HCT116 (cell line): Measurements from ENCODE around the gene ZNF71. TPM values are rescaled to one million over a fixed set of nuclear protein-coding genes. Genes with fewer than 3 reads are reported as not detected.

Source experiments
- ATAC-seq: fragments of 200-7000 bp; cut with Tn5 transposase; 2 replicates; pipeline ENCODE4 v1.9.1; 2020; ENCODE audit warnings: mild to moderate bottlenecking, moderate library complexity
- BruUV-seq: library from RNA; stranded (reverse); fragments of 400-500 nt; replicated peaks from 2 replicates; lab custom pipeline; 2021; lab: Mats Ljungman, UMichigan
- CTCF ChIA-PET: fragments of 300-600 bp; sonication (Branson Sonifier 250); formaldehyde crosslinking; loops from one replicate; lab custom pipeline; 2021; ENCODE audit warnings: antibody characterized with exemption; lab: Charles Lee
- POLR2A ChIA-PET: fragments of 300-600, 350-600 bp; sonication (Branson Sonifier 250); formaldehyde crosslinking; loops from one replicate; lab custom pipeline; 2021; ENCODE audit warnings: antibody characterized with exemption; lab: Charles Lee
- RAD21 ChIA-PET, 2 experiments: fragments of 300-600 bp; sonication (Branson Sonifier 250); formaldehyde crosslinking; loops; one replicate each; lab custom pipeline; 2023; ENCODE audit warnings: low total read pairs in 2 of 2; ENCODE audit not compliant: uncharacterized antibody in 2 of 2, unreplicated experiment in 2 of 2, low non-redundant PET in 1 of 2; lab: Charles Lee
- DNase-seq: peaks from one replicate; pipeline ENCODE4 v3.0.0-alpha.2; 2010; ENCODE audit warnings: low read depth, low spot score
- H2AFZ ChIP-seq: fragments of 200-600 bp; shearing (Covaris generic), sonication (generic); 2 replicates; pipeline ENCODE4 v1.6.1; 2017; ENCODE audit warnings: low read depth, mixed run types, mixed read lengths, antibody characterized with exemption, low read length; ENCODE audit not compliant: poor library complexity, severe bottlenecking
- H3K27ac ChIP-seq: 2 replicates; pipeline ENCODE4 v1.5.1; 2012; ENCODE audit warnings: low read depth, low read length
- H3K27me3 ChIP-seq: fragments of 200-600 bp; sonication (generic); 2 replicates; pipeline ENCODE4 v1.6.1; 2016; ENCODE audit warnings: mixed run types, low read length, mixed read lengths; ENCODE audit not compliant: insufficient read depth
- H3K36me3 ChIP-seq, 2 experiments: fragments of 200-500 bp in 1 of 2; fragments of 200-600 bp in 1 of 2; sonication (Bioruptor generic) in 1 of 2; sonication (generic) in 1 of 2; 2 replicates each; pipeline versions ENCODE4 v1.5.1 to v1.6.1; 2014 to 2016; ENCODE audit warnings: low read length in 2 of 2, inconsistent platforms in 1 of 2, mixed read lengths in 1 of 2, mixed run types in 1 of 2; ENCODE audit not compliant: insufficient read depth in 2 of 2, control insufficient read depth in 1 of 2
- H3K4me1 ChIP-seq, 2 experiments: fragments of 200-600 bp in 1 of 2; sonication (generic) in 1 of 2; 2 replicates each; pipeline versions ENCODE4 v1.5.1 to v1.6.1; 2012 to 2017; ENCODE audit warnings: low read length in 2 of 2, inconsistent platforms in 1 of 2, mild to moderate bottlenecking in 1 of 2, mixed read lengths in 1 of 2, mixed run types in 1 of 2, moderate library complexity in 1 of 2; ENCODE audit not compliant: insufficient read depth in 2 of 2, control insufficient read depth in 1 of 2
- H3K4me2 ChIP-seq: fragments of 200-600 bp; sonication (generic); 2 replicates; pipeline ENCODE4 v1.6.1; 2017; ENCODE audit warnings: mixed run types, low read length, mixed read lengths
- H3K4me3 ChIP-seq, 2 experiments: fragments of 200-600 bp in 1 of 2; sonication (generic) in 1 of 2; replicated peaks in 1 of 2; 2 replicates each; pipeline ENCODE4 v1.5.1; 2011 to 2016; ENCODE audit warnings: low read length in 2 of 2, control low read depth in 1 of 2, low read depth in 1 of 2, mild to moderate bottlenecking in 1 of 2, mixed read lengths in 1 of 2, mixed run types in 1 of 2
- H3K79me2 ChIP-seq: fragments of 200-600 bp; sonication (generic); 2 replicates; pipeline ENCODE4 v1.6.1; 2017; ENCODE audit warnings: mild to moderate bottlenecking, mixed run types, low read length, moderate library complexity, mixed read lengths; ENCODE audit not compliant: insufficient read depth
- H3K9ac ChIP-seq: fragments of 200-600 bp; sonication (generic); 2 replicates; pipeline ENCODE4 v1.6.1; 2016; ENCODE audit warnings: low read length, mixed read lengths
- H3K9me2 ChIP-seq: fragments of 200-600 bp; sonication (generic), shearing (Covaris generic); 2 replicates; pipeline ENCODE4 v1.6.1; 2017; ENCODE audit warnings: mixed run types, mild to moderate bottlenecking, moderate library complexity; ENCODE audit not compliant: insufficient read depth
- H3K9me3 ChIP-seq, 2 experiments: fragments of 200-500 bp in 1 of 2; fragments of 200-600 bp in 1 of 2; sonication (Bioruptor generic) in 1 of 2; sonication (generic) in 1 of 2; 2 replicates each; pipeline ENCODE4 v1.6.1; 2014 to 2017; ENCODE audit warnings: low read length in 2 of 2, mixed read lengths in 2 of 2, inconsistent platforms in 1 of 2, low read depth in 1 of 2, mild to moderate bottlenecking in 1 of 2, mixed run types in 1 of 2, moderate library complexity in 1 of 2; ENCODE audit not compliant: control insufficient read depth in 1 of 2, insufficient read depth in 1 of 2
- H4K20me1 ChIP-seq: fragments of 200-600 bp; sonication (generic), shearing (Covaris generic); 2 replicates; pipeline ENCODE4 v1.6.1; 2017; ENCODE audit warnings: mixed run types, mild to moderate bottlenecking, moderate library complexity; ENCODE audit not compliant: insufficient read depth
- CBX3 ChIP-seq: IDR thresholded peaks from 2 replicates; pipeline ENCODE4 v1.6.1; 2012; ENCODE audit warnings: low read depth
- CEBPB ChIP-seq: IDR thresholded peaks from 2 replicates; pipeline ENCODE4 v1.6.1; 2012; ENCODE audit warnings: low read depth
- EGR1 ChIP-seq: IDR thresholded peaks from 2 replicates; pipeline ENCODE4 v1.6.1; 2012; ENCODE audit warnings: low read depth
- EZH2phosphoT487 ChIP-seq: fragments of 200-600 bp; IDR thresholded peaks from 2 replicates; pipeline ENCODE4 v1.6.1; 2018; ENCODE audit warnings: antibody characterized with exemption, borderline replicate concordance
- FOSL1 ChIP-seq: IDR thresholded peaks from 2 replicates; pipeline ENCODE4 v1.6.1; 2012; ENCODE audit warnings: low read depth
- JUND ChIP-seq: IDR thresholded peaks from 2 replicates; pipeline ENCODE4 v1.6.1; 2012
- POLR2A ChIP-seq: IDR thresholded peaks from 2 replicates; pipeline ENCODE4 v1.7.0; 2011; ENCODE audit warnings: borderline replicate concordance; ENCODE audit not compliant: insufficient read depth, insufficient read length; ENCODE audit errors: extremely low read depth
- POLR2AphosphoS5 ChIP-seq: IDR thresholded peaks from 2 replicates; pipeline ENCODE4 v1.6.1; 2011; ENCODE audit warnings: mild to moderate bottlenecking, low read depth, low read length, moderate library complexity
- RAD21 ChIP-seq: IDR thresholded peaks from 2 replicates; pipeline ENCODE4 v1.6.1; 2012; ENCODE audit warnings: low read depth, mild to moderate bottlenecking
- SP1 ChIP-seq: IDR thresholded peaks from 2 replicates; pipeline ENCODE4 v1.6.1; 2012; ENCODE audit warnings: low read depth
- TCF7L2 ChIP-seq: IDR thresholded peaks from 2 replicates; pipeline ENCODE4 v1.7.0; 2011; ENCODE audit warnings: borderline replicate concordance, inconsistent platforms; ENCODE audit not compliant: insufficient read depth, insufficient read length; ENCODE audit errors: extremely low read depth
- YY1 ChIP-seq: IDR thresholded peaks from 2 replicates; pipeline ENCODE4 v1.6.1; 2011; ENCODE audit warnings: low read length, low read depth, moderate library complexity, mild to moderate bottlenecking; ENCODE audit not compliant: insufficient replicate concordance; ENCODE audit errors: extremely low read depth
- ZNF274 ChIP-seq: fragments of 200-500 bp; sonication (Bioruptor generic); IDR thresholded peaks from 2 replicates; pipeline ENCODE4 v1.6.1; 2014; ENCODE audit warnings: mild to moderate bottlenecking, low read depth, low read length, inconsistent platforms
- intact Hi-C: fragments of 100-400 bp; cut with micrococcal nuclease; formaldehyde crosslinking; loops from 2 replicates; pipeline ENCODE4 v1.10.0; 2022
- total RNA-seq: library from RNA; stranded (reverse); gene quantifications from one replicate; pipeline ENCODE4 v1.2.1, GENCODE V29; 2021; ENCODE audit not compliant: unreplicated experiment
- TF ChIP-seq, protein P1 (sequence below): IDR thresholded peaks from 2 replicates; pipeline ENCODE4 v1.6.1; 2012; ENCODE audit warnings: low read depth
- TF ChIP-seq, protein P2 (sequence below): IDR thresholded peaks from 2 replicates; pipeline ENCODE4 v1.6.1; 2012
- TF ChIP-seq, protein P3 (sequence below), 3 experiments: fragments of 200-600 bp in 1 of 3; sonication (generic) in 1 of 3; IDR thresholded peaks in 2 of 3; conservative IDR thresholded peaks in 1 of 3; 2 replicates each; pipeline ENCODE4 v1.5.1; 2012 to 2017; ENCODE audit warnings: low read depth in 2 of 3, low read length in 2 of 3, antibody characterized with exemption in 1 of 3, borderline replicate concordance in 1 of 3, control low read depth in 1 of 3, mild to moderate bottlenecking in 1 of 3, mixed read lengths in 1 of 3, mixed run types in 1 of 3, moderate library complexity in 1 of 3; ENCODE audit not compliant: insufficient read depth in 1 of 3

ZNF71 gene
- total RNA-seq, 1 experiment from 2014 or later = not detected

DNA sequence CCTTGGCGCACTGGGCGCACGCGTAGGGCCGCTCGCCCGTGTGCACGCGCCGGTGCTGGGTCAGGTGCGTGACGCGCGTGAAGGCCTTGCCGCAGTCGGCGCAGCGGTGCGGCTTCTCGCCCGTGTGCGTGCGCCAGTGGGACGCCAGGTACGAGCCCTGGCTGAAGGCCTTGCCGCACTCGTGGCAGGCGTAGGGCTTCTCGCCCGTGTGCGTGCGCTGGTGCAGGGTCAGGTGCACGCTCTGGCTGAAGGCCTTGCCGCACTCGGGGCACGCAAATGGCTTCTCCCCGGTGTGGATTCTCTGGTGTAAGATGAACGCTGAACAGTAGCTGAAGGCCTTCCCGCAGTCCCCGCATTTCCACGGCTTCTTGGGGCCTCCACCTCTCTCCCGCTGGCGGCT is 69.4 kb downstream of the ZNF71 start:
- TF ChIP-seq ZNF274 (no peak), EGR1 (no peak), CEBPB (no peak), YY1 (no peak), POLR2A (no peak)
- RAD21 ChIA-PET = no interaction called here

DNA sequence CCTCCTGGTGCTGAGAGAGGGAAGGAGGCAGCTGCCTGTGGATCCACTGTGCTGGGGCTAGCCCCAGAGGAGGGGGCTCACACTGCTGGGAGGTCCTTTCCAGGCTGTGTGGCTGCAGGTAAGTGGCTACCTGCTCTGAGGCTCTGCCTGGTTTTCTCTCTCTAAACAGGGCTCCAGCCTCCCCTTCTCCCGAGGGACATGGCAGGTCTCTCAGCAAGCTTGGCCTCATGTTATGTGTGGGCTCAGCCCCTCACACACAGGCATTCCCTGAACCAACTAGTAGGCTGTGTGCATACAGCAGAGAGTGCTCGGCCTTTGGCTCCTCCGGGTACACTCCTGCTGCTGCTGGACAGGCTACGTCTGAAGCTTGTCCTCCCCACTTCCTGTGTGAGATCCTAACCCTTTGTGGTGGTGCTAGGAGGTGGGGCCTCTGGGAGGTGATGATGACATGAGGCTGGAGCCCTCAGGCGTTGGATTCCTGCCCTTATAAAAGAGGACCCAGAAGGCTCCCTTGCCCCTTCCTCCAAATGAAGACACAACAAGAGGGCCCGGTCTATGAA is 72.3 kb downstream of the ZNF71 start:
- RAD21 ChIA-PET = no interaction called here
- no peaks in the 10 kb centered on the region for H3K4me1 ChIP-seq
- no peaks in the 10 kb centered on the region for H3K9me2 ChIP-seq
- H4K20me1 ChIP-seq = no peaks in the 10 kb centered on the region
- no peak for ATAC-seq
- CTCF ChIA-PET = no interaction called here
- no peaks in the 10 kb centered on the region for H3K79me2 ChIP-seq
- H3K27me3 ChIP-seq = no peaks in the 10 kb centered on the region
- intact Hi-C loops = no loop called here
- no peak overlapping the region for H3K4me2 ChIP-seq
- H3K9me3 ChIP-seq = peaks cover 0 to 14% of the 10 kb centered on the region in 2 experiments; a peak in 2 of 4 replicates
- no peak overlapping the region for H2AFZ ChIP-seq
- DNase-seq = no peak
- POLR2A ChIA-PET = no interaction called here
- no TSS peak for BruUV-seq
- H3K4me3 ChIP-seq = no peak overlapping the region
- no peak overlapping the region for H3K27ac ChIP-seq
- no peaks in the 10 kb centered on the region for H3K36me3 ChIP-seq
- H3K9ac ChIP-seq = no peak overlapping the region
- TF ChIP-seq CBX3 (no peak), SP1 (no peak), POLR2AphosphoS5 (no peak), EZH2phosphoT487 (no peak), FOSL1 (no peak), ZNF274 (no peak), JUND (no peak), TCF7L2 (no peak), RAD21 (no peak), EGR1 (no peak)
- TF ChIP-seq, protein P1, sequence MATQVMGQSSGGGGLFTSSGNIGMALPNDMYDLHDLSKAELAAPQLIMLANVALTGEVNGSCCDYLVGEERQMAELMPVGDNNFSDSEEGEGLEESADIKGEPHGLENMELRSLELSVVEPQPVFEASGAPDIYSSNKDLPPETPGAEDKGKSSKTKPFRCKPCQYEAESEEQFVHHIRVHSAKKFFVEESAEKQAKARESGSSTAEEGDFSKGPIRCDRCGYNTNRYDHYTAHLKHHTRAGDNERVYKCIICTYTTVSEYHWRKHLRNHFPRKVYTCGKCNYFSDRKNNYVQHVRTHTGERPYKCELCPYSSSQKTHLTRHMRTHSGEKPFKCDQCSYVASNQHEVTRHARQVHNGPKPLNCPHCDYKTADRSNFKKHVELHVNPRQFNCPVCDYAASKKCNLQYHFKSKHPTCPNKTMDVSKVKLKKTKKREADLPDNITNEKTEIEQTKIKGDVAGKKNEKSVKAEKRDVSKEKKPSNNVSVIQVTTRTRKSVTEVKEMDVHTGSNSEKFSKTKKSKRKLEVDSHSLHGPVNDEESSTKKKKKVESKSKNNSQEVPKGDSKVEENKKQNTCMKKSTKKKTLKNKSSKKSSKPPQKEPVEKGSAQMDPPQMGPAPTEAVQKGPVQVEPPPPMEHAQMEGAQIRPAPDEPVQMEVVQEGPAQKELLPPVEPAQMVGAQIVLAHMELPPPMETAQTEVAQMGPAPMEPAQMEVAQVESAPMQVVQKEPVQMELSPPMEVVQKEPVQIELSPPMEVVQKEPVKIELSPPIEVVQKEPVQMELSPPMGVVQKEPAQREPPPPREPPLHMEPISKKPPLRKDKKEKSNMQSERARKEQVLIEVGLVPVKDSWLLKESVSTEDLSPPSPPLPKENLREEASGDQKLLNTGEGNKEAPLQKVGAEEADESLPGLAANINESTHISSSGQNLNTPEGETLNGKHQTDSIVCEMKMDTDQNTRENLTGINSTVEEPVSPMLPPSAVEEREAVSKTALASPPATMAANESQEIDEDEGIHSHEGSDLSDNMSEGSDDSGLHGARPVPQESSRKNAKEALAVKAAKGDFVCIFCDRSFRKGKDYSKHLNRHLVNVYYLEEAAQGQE = no peak
- TF ChIP-seq, protein P2, sequence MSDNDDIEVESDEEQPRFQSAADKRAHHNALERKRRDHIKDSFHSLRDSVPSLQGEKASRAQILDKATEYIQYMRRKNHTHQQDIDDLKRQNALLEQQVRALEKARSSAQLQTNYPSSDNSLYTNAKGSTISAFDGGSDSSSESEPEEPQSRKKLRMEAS = no peak
- TF ChIP-seq, protein P3, sequence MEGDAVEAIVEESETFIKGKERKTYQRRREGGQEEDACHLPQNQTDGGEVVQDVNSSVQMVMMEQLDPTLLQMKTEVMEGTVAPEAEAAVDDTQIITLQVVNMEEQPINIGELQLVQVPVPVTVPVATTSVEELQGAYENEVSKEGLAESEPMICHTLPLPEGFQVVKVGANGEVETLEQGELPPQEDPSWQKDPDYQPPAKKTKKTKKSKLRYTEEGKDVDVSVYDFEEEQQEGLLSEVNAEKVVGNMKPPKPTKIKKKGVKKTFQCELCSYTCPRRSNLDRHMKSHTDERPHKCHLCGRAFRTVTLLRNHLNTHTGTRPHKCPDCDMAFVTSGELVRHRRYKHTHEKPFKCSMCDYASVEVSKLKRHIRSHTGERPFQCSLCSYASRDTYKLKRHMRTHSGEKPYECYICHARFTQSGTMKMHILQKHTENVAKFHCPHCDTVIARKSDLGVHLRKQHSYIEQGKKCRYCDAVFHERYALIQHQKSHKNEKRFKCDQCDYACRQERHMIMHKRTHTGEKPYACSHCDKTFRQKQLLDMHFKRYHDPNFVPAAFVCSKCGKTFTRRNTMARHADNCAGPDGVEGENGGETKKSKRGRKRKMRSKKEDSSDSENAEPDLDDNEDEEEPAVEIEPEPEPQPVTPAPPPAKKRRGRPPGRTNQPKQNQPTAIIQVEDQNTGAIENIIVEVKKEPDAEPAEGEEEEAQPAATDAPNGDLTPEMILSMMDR (IDR thresholded peaks at IDR 0.05 in 2 of 3, conservative IDR thresholded peaks at IDR 0.05 in 1 of 3; ENCODE audit: borderline replicate concordance in 1 of 3, insufficient read depth in 1 of 3, low read depth in 2 of 3, low read length in 2 of 3) = no peak

More for the DNA sequence above, 69.4 kb downstream of the ZNF71 start:
- no peaks in the 10 kb centered on the region for H3K9me2 ChIP-seq
- intact Hi-C loops = no loop called here
- no peak overlapping the region for H2AFZ ChIP-seq
- peaks cover 8 to 17% of the 10 kb centered on the region in 2 experiments; a peak in 2 of 4 replicates for H3K9me3 ChIP-seq
- H3K4me1 ChIP-seq = no peaks in the 10 kb centered on the region
- no peaks in the 10 kb centered on the region for H3K27me3 ChIP-seq
- H3K9ac ChIP-seq = no peak overlapping the region
- CTCF ChIA-PET = no interaction called here
- H3K79me2 ChIP-seq = no peaks in the 10 kb centered on the region
- no TSS peak for BruUV-seq
- H3K27ac ChIP-seq = no peak overlapping the region
- POLR2A ChIA-PET = no interaction called here
- no peak overlapping the region for H3K4me2 ChIP-seq
- no peak overlapping the region for H3K4me3 ChIP-seq
- DNase-seq (no peak), ATAC-seq (no peak)
- no peaks in the 10 kb centered on the region for H3K36me3 ChIP-seq
- no peaks in the 10 kb centered on the region for H4K20me1 ChIP-seq
